ENCODE data around the gene CREM. TPM values are rescaled to one million over a fixed set of nuclear protein-coding genes. Genes with fewer than 3 reads are reported as not detected.

Gene CREM
- total and polyA plus RNA-seq, 2 donors = 45.7 to 49.3 TPM

GRCh38 chr10:35191523-35191922, 64.9 kb downstream of the CREM start:
- WGBS = 59% methylated on average over 2 of the region's 2 CpGs
- DNase-seq (ENCODE audit: extremely low spot score) = no peak
- H3K27ac ChIP-seq (ENCODE audit: low read depth) = no peak overlapping the region

GRCh38 chr10:35192645-35193249, 66.1 kb downstream of the CREM start:
- no peak overlapping the region for H3K27ac ChIP-seq (ENCODE audit: low read depth)
- H3K36me3 ChIP-seq (ENCODE audit: insufficient read depth) = no peaks in the 10 kb centered on the region
- WGBS = 27% methylated on average over 3 of the region's 3 CpGs
- DNase-seq (ENCODE audit: extremely low spot score) = no peak
- no peak overlapping the region for H3K4me3 ChIP-seq (ENCODE audit: low read depth, low read length)
- H3K4me1 ChIP-seq (ENCODE audit: insufficient read depth) = no peaks in the 10 kb centered on the region

More at GRCh38 chr10:35191523-35191922, 64.9 kb downstream of the CREM start:
- H3K4me3 ChIP-seq (ENCODE audit: low read depth, low read length) = no peak overlapping the region
- H3K4me1 ChIP-seq (ENCODE audit: insufficient read depth) = no peaks in the 10 kb centered on the region
- no peaks in the 10 kb centered on the region for H3K36me3 ChIP-seq (ENCODE audit: insufficient read depth)

- Histone ChIP-seq H3K36me3 (ENCODE audit: insufficient read depth) (no peaks in the 10 kb centered on the region), H3K4me1 (ENCODE audit: insufficient read depth) (no peaks in the 10 kb centered on the region), H3K4me3 (ENCODE audit: low read depth, low read length) (no peak overlapping the region), H3K27ac (ENCODE audit: low read depth) (no peak overlapping the region)
- no peak for DNase-seq (ENCODE audit: extremely low spot score)
Measured at GRCh38 chr10:35194471-35194870, 67.8 kb downstream of the CREM start.

- H3K27ac ChIP-seq (ENCODE audit: low read depth) = peak overlapping the region; percentile 56
- DNase-seq (ENCODE audit: extremely low spot score) = no peak
- WGBS = 47% methylated on average over 1 of the region's 1 CpG
- no peak overlapping the region for H3K4me3 ChIP-seq (ENCODE audit: low read depth, low read length)
- H3K4me1 ChIP-seq (ENCODE audit: insufficient read depth) = no peaks in the 10 kb centered on the region
- H3K36me3 ChIP-seq (ENCODE audit: insufficient read depth) = no peaks in the 10 kb centered on the region
Measured at GRCh38 chr10:35194906-35195305, 68.3 kb downstream of the CREM start.

GRCh38 chr10:35195361-35196306, 69.0 kb downstream of the CREM start:
- Histone ChIP-seq H3K27ac (ENCODE audit: low read depth) (peak overlapping the region; percentile 92), H3K4me3 (ENCODE audit: low read depth, low read length) (peak overlapping the region; percentile 30), H3K36me3 (ENCODE audit: insufficient read depth) (no peaks in the 10 kb centered on the region), H3K4me1 (ENCODE audit: insufficient read depth) (no peaks in the 10 kb centered on the region)
- DNase-seq (ENCODE audit: extremely low spot score) = peak; percentile 94
- WGBS = under 1% methylated on average over 15 of the region's 15 CpGs

- Histone ChIP-seq H3K27ac (ENCODE audit: low read depth) (no peak overlapping the region), H3K4me3 (ENCODE audit: low read depth, low read length) (no peak overlapping the region), H3K4me1 (ENCODE audit: insufficient read depth) (no peaks in the 10 kb centered on the region), H3K36me3 (ENCODE audit: insufficient read depth) (no peaks in the 10 kb centered on the region)
- no peak for DNase-seq (ENCODE audit: extremely low spot score)
- WGBS = 66% methylated on average over 1 of the region's 1 CpG
Measured at GRCh38 chr10:35200487-35200886, 73.8 kb downstream of the CREM start.

- no peaks in the 10 kb centered on the region for H3K4me1 ChIP-seq (ENCODE audit: insufficient read depth)
- 91% methylated on average over 4 of the region's 4 CpGs for WGBS
Measured at GRCh38 chr10:35201234-35201633, 74.6 kb downstream of the CREM start.

GRCh38 chr10:35202050-35202449, 75.4 kb downstream of the CREM start:
- Histone ChIP-seq H3K4me3 (ENCODE audit: low read depth, low read length) (no peak overlapping the region), H3K27ac (ENCODE audit: low read depth) (no peak overlapping the region), H3K4me1 (ENCODE audit: insufficient read depth) (no peaks in the 10 kb centered on the region), H3K36me3 (ENCODE audit: insufficient read depth) (no peaks in the 10 kb centered on the region)
- DNase-seq (ENCODE audit: extremely low spot score) = no peak

More at GRCh38 chr10:35201234-35201633, 74.6 kb downstream of the CREM start:
- Histone ChIP-seq H3K36me3 (ENCODE audit: insufficient read depth) (no peaks in the 10 kb centered on the region), H3K4me3 (ENCODE audit: low read depth, low read length) (no peak overlapping the region), H3K27ac (ENCODE audit: low read depth) (no peak overlapping the region)
- no peak for DNase-seq (ENCODE audit: extremely low spot score)

- Histone ChIP-seq H3K36me3 (ENCODE audit: insufficient read depth) (no peaks in the 10 kb centered on the region), H3K27ac (ENCODE audit: low read depth) (no peak overlapping the region), H3K4me1 (ENCODE audit: insufficient read depth) (no peaks in the 10 kb centered on the region), H3K4me3 (ENCODE audit: low read depth, low read length) (no peak overlapping the region)
- 52% methylated on average over 4 of the region's 4 CpGs for WGBS
- no peak for DNase-seq (ENCODE audit: extremely low spot score)
Measured at GRCh38 chr10:35203745-35204144, 77.1 kb downstream of the CREM start.

GRCh38 chr10:35204650-35205319, 78.1 kb downstream of the CREM start:
- Histone ChIP-seq H3K4me3 (ENCODE audit: low read depth, low read length) (no peak overlapping the region), H3K27ac (ENCODE audit: low read depth) (no peak overlapping the region), H3K4me1 (ENCODE audit: insufficient read depth) (no peaks in the 10 kb centered on the region), H3K36me3 (ENCODE audit: insufficient read depth) (no peaks in the 10 kb centered on the region)
- 49% methylated on average over 4 of the region's 4 CpGs for WGBS
- DNase-seq (ENCODE audit: extremely low spot score) = no peak

- DNase-seq (ENCODE audit: extremely low spot score) = no peak
- Histone ChIP-seq H3K4me1 (ENCODE audit: insufficient read depth) (no peaks in the 10 kb centered on the region), H3K36me3 (ENCODE audit: insufficient read depth) (no peaks in the 10 kb centered on the region), H3K4me3 (ENCODE audit: low read depth, low read length) (no peak overlapping the region), H3K27ac (ENCODE audit: low read depth) (no peak overlapping the region)
- 96% methylated on average over 3 of the region's 3 CpGs for WGBS
Measured at GRCh38 chr10:35206274-35206673, 79.6 kb downstream of the CREM start.

GRCh38 chr10:35208536-35208935, 81.9 kb downstream of the CREM start:
- H3K4me3 ChIP-seq (ENCODE audit: low read depth, low read length) = no peak overlapping the region
- DNase-seq (ENCODE audit: extremely low spot score) = no peak
- H3K4me1 ChIP-seq (ENCODE audit: insufficient read depth) = no peaks in the 10 kb centered on the region
- H3K36me3 ChIP-seq (ENCODE audit: insufficient read depth) = no peaks in the 10 kb centered on the region
- no peak overlapping the region for H3K27ac ChIP-seq (ENCODE audit: low read depth)
- 93% methylated on average over 5 of the region's 5 CpGs for WGBS

- WGBS = 64% methylated on average over 7 of the region's 7 CpGs
- H3K4me3 ChIP-seq (ENCODE audit: low read depth, low read length) = no peak overlapping the region
- no peak overlapping the region for H3K27ac ChIP-seq (ENCODE audit: low read depth)
- no peak for DNase-seq (ENCODE audit: extremely low spot score)
- no peaks in the 10 kb centered on the region for H3K4me1 ChIP-seq (ENCODE audit: insufficient read depth)
- no peaks in the 10 kb centered on the region for H3K36me3 ChIP-seq (ENCODE audit: insufficient read depth)
Measured at GRCh38 chr10:35208949-35209613, 82.4 kb downstream of the CREM start.

All from urinary bladder (tissue), 4 donors.